Ammon's horn (tissue), 1 donor: Measurements from ENCODE around the gene LDAH.
A peak's percentile ranks its signal among the peaks of the same experiment; 100 is the strongest.

Experiments
- DNase-seq: peaks from one replicate; pipeline ENCODE4 v3.0.0-alpha.2; 2016; ENCODE audit warnings: low spot score

LDAH gene

DNA sequence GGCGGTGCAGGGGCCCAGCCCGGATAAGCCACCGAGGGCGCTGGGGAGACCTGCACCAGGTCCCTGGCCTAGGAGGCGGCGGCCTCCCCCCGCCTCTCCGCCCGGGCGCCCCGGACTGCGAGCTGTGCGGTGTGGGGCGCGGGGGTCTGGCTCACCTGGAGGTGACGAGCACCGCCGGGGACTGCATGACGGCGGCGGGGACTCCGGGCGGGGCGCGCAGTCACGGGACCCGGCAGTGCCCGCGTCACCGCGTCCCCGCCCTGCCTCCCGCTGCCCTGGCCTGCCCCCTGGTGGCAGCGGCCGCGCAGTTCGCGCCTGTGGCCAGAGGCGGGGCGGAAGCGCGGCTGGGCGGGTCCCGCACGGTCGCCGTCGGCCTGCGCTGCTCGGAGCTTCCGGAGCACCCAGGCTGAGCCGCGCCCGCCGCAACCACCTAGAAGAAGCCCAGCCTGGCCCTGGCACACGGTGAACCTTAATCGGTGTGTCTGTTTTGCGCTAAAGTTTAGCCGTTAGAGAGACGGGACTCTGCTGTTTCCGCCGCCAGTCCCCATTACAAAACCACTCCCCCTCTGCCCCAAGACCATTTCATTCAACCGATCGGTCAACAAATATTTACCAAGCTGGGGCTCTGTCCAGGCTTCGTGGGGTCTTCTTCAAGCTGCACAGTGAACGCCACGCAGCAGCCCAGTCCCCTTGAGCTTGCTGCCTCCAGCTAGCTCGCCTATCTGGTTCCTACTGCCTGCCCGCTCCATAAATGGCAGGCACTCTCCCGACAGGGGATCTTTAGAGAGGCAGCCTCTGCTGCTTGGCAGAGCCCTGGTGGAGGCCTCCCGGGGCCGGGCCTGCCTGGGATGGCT, 171.8 kb downstream of the LDAH start, which contains the start of gene HS1BP3:
Gene HS1BP3, minus strand, starts transcription at position 222 of the 854 bp plus-strand sequence. Its CDS starts 35 bp downstream, at position 187.
- DNase-seq, result peak; percentile 93

DNA sequence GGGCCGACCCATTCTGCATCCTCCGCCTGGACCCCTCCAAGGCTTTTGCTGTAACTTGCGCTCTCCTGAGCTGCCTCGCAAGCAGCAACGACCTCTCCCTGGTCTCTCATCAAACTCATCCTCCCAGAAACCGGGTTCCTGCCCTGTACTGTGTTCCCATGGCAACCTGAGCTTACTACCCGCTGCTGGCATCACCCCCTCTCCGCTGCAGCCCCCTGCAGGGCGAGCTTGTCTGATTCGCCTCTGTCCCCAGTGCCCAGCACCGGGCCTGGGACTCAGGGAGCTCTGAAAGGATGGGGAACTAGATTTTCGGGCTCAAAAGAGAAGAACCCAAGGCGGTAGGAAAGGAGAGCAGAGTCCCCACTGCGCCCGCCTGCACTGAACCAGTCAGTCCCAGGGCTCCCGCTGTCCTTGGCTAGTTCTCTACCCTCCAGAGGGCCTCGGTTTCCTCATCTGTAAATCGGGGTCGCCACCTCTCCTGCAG, 172.5 kb downstream of the LDAH start:
- peak; percentile 65 for DNase-seq

DNA sequence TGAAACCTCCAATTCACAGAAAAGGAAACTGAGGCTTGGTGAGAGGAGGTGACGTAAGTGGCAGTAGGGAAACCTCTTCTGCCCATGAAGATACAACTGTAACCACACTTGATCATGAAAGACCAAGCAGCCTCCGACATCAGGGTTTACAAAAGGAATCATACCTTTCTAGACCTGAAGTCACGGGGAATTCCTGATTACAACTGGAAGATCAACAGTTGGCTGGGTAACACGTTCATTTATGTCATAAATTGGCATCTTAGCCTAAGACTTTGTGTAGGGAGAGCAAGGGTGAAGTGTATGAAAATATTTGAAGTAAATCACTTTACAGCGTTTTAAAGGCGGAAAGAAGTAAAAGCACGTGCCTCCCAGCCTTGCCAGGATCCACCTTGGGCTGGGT, 172.9 kb downstream of the LDAH start:
- no peak for DNase-seq

DNA sequence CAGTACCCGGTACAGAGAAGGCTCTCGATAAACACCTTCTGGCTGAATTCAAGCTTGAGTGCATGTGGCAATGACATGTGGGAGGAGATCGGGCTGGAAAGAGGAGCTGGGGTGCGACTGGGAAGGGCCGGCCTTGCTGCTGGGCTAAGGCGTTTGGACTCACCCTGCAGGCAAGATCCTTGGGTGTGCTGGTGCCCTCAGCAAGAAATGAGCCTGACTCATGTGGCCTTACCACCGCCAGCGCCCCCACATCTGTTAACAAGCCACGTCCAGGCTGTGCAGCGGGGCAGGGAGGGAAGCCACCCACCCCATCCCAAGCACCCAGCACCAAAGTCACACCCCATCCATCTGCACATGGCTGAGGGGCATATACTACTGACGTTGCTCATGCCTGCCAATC, 173.3 kb downstream of the LDAH start:
- peak; percentile 26 for DNase-seq

DNA sequence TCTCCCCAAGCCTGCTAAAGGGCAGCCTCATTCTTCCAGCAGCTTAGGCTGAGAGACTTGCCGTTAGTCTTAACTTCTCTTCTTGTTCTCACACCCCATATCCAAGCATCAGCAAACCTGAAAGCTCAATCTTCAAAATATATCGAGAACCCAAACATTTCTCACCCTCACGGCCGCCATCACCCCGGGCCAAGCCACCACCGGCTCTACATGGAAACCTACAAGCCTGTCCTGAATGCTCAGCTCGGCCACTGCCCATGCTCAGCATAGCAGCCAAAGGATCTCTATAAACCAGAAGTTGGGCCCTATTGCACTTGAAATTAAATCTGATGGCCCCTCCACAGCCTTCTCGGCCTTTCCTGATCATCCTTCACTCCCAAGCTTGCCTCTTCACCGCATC, 174.1 kb downstream of the LDAH start:
- no peak for DNase-seq

DNA sequence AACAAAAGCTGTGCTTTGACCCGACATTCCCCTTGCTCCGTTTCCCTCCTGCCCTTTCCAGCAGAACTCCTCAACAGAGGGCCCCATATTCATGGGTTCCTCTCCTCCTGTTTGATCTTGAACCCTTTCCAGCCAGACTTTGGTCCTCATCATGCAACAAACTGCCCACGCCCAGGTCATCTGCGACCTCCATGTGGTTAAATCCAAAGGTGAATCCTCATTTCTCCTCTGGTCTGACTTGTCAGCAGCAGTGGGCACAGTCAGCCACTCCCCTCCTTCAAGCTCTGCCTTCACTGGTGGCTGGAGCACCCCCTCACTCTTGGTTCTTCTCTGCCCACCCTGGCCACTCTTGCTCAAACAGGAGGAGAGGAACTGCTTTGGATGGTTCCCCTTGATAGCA, 174.7 kb downstream of the LDAH start:
- DNase-seq, result no peak

DNA sequence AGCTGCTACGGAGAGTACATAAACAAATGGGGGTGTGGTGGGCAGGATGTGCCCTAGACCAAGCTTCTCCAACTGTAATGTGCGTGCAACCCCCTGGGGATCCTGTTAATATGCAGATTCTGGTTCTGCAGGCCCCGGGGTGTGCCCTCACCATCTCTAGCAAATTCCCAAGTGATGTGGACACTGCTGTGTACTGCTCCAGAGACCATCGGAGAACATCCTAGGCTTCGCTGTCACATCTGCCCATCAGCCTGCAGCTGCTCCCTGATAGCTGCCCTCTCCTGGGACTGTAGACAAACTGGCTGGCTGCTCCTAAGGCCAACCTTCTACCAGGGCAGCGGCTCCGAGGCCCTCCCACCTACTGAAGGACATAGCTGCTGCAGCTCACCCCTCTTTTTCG, 175.2 kb downstream of the LDAH start:
- DNase-seq, result no peak

DNA sequence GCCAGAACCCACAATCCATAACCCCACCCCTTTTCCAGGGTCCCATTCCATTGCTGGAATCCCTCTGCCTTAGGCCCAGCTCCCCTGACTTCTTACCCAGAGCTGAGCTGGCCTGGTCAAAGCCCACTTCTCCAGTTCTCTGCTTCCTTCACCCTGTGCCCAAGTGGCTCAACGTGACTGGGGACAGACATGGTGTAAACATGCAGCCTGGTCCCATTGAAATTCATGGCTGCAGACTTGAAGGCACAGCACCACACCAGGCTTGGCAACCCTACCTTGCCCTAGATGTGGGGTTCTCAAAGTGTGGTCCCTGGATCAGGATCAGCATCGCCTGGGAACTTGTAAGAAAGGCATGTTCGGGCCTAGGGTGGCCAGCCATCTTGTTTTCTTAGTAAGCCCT, 175.7 kb downstream of the LDAH start:
- DNase-seq, result no peak

DNA sequence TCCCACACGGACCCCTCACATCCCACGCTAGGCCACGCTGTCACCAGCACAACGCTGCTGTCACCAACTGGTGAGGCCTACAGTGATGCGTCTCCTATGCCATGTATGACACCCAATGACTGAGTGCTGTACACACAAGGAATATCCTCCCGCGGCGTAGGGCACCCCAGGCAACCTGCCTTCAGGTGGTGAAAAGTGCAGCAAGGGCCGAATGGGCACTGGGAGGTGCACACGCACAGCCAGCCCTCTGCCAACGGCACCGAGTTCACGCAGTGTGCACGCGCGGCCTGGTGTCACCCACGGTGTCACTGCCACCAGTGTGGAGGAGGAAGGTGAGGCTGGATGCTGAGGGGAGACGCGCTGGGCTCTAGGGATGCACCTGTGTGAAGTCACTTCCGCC, 176.5 kb downstream of the LDAH start:
- DNase-seq, result no peak

DNA sequence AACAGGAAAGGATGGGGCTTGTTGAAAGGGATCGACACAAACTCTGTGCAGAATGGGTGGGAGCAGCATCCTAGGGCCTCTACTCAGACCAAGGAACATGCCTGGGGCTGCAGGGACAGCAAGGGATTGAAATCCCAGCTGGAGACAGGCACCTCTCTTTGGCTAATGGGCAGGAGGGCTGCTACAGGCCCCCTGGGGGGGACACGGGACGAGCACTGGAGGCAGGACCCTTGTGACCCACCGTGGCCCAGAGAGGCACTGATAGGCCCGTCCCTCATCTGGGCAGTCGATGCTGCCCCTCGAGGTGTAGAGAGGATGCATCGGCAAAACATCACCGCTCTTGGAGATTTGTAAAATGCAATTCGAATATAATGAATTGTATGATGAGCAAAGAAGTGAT, 177.1 kb downstream of the LDAH start:
- no peak for DNase-seq

DNA sequence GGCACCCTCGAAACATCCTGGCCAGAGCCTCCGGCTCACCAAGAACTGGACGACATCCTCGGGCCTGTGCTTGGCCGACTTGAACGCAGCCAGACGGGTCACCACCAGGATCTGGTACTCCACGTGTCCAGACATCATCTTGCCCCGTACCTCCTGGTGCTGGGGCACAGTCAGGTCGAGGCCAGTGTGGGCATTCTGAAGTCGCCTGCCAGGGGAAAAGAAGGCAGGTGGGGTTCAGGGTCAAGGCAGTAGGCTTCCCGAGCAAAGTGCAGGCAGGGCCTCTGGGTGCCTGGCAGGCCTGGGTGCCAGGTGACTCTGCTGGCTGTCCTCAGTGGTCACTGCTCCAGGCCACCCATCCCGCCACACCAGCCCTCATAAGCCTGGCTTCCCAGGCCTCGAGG, 177.6 kb downstream of the LDAH start:
- DNase-seq, result no peak

DNA sequence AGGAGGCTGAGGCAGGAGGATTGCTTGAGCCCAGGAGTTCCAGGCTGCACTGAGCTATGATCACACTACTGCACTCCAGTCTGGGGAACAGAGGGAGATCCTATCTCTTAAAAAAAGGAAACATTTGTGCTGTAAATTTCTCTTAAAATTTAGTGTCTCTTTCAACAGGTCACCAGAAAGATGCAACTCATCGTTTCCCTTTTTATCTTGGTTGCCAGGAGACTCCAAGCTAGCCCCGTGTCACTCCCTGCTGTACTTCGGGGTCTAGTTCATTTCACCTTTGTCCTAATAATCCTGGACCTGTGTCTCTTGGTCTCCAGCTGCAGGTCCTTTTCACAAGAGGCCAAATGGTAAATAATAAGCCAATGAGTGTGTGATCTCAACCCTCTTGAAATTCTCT, 179.1 kb downstream of the LDAH start:
- no peak for DNase-seq

DNA sequence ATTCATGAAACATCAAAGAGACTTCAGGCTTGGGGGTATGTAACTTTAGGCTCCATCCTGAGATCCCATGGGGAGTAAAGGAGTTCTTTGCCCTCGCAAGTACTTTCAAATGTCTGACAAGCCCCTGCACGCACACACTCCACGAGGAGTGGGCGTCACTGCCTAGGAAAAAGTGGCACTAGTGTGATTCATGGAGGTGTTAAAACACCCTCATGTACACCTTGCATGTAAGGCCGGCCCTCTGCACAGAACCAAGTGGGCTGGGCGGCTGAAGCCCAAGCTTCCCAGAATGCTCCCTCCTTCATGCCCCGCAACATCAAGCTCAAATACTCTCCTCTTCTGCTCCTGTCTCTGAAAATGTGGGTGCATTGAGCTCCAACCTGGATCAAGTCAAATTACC, 179.8 kb downstream of the LDAH start:
- no peak for DNase-seq

DNA sequence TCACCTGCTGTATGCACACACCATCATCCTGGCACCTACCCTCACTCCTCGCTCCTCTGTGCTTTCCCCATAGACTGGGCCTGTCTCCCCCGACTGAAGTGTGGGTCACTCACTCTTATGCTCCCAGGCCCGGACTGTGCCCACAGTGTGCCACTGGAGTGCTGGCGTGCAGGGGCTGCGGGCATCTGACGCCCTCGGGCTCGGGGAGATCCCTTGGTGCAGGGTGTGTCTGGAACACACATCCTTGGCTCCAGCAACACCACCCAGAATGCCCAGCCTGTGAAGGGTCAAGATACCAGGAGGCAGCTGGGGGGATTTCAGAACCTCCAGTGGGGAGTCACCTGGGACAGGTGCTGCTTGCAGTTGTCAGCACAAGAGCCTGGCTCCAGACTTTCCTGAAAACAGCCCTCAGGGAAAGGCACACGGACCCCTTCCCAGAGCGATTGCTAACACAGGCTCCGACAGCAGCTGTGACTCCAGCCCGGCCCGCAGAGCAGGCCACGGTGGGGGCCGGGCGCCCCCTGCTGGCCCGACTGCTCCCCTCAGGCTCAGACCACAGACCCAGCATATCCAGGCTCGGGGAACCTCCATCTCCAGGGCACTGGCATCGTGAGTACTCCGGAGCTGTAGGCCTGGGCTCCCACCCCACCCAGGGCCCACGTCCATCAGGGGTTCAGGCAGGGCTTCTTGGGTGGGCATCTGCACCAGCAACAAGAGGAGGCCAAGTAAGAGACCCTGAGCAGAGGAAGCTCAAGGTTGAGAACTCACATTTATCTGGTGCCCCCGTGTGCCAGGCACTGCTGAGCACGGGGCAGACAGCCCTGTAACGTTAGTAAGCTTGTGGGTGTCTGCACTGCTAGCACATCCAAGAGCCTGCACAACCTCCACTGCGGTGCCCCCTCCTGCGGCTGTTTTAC, 180.6 kb downstream of the LDAH start:
- peak; percentile 83 for DNase-seq

DNA sequence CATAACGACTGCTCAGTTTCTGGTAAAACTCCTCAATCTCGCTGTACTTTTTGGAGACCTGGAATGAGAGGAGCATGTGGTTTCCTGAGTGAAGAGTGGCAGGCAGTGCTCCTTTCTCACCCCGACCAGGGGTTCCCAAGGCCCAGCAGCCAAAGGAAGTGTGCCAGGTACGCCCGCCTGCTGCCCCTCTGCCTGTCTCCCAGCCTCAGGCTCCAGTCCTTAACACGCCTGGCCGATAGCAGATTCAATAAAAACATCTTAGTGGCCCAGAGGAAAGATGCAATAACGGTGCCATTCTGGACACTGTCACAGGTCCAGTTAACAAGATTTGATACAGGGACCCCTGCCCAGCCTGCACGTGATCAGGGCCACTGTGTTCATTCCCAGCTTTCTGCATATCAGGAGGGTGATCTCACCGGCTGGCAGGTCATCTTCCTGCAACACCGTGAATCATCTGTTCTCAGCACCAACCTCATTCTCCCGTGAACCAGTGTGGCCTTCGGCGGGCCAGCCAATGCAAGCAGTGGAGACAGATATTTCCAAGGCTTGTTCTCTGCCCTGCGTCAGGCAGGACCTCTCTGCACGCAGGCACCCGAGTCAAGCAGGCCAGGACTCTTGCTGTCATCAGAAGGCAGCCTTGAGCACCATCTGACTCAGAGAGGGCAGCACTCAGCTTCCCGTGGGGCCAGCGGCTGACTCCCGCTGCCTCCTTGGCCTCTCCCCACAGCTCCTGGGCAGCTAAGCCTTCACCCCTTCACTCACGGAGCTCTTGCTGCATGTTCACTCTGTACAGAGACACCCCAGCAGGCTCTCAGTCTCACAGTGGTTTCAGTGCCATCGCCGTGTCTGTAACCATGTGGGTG, 181.5 kb downstream of the LDAH start:
- DNase-seq, result no peak

DNA sequence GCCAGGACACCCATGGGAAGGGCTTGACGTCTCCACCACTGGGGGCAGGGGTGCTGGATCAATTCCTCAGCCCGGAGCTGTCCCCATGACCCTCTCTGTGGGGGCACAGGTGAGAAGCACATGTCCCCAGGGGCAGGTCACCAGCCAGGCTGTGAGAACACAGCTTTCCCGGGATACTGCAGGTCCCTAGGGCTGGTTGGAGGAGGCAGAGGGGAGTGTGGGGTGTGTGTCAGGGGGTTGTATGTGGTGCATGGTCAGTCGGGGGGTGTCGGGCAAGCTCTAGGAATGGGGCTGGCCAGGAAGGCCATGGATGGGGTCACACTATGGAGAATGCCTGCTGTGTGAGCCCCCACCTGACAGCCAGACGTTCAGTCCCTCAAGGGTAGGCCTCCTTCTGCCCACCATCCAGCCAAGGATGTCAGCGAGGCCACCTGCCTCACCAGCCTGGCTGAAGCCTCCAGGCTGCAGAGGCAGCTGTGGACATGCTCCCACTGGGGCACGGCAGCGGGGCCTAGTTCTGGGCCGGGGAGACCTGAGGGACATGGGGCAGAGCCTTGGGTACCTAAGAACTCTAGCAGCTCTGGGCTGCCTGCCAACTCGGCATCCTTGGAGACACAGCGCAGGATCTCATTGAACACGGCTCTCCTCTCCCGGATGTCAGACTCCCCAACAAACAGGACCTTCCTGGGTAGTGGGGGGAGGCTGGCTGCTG, 182.3 kb downstream of the LDAH start:
- peak; percentile 47 for DNase-seq

DNA sequence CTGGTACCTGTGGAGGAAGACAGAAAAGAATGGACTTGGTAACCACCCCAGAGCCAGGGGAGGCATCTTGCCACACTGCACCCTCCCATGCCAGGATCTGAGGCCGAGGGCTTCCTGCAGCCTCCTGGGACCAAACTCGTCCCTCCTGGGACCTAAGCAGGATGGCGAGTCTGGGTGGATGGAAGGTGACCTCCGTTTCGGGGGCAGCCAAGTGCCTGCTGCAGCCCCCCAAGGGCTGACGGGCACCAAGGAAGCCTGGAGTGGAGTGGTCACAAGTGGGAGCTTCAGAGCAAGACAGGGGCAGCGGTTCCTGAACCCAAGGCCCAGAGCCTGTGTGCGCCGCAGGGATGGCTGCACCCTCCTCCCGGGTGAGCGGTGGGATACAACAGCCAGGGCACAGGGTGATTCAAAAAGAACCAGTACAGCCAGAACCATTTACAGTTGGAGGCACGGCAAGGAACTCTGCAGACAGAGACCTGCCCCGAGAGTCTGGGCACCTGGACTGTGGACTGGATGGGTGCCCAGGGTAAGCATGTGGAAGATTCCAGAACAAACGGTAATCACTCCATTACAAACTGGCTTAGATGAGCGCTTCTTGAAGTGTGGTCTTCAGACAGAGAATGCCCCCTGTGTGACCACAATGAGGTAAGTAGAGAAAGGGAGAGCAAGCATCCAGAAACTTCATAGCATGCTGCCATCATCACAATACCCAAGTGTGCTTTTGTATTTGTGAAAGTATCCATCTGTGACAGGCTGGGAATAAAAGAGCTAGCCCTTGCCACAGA, 184.1 kb downstream of the LDAH start:
- DNase-seq, result no peak

DNA sequence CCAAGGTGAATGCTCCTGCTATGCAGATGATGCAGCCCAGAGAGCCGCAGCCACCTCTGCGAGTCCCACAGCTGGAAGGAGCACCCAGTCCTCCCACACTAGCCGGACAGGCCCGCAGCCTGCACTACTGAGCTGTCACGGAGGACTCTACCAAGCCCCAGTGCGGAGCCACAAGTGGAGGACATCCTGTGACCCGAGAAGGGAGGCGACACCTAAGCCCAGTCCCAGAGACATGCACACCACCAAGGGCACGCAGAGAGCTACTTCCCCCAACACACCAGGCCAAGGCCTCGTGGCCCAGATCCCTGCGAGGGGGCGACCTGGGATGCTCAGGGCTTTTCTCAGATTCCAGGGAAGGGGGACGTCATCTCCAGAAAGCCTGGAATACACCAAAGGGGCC, 184.9 kb downstream of the LDAH start:
- no peak for DNase-seq

DNA sequence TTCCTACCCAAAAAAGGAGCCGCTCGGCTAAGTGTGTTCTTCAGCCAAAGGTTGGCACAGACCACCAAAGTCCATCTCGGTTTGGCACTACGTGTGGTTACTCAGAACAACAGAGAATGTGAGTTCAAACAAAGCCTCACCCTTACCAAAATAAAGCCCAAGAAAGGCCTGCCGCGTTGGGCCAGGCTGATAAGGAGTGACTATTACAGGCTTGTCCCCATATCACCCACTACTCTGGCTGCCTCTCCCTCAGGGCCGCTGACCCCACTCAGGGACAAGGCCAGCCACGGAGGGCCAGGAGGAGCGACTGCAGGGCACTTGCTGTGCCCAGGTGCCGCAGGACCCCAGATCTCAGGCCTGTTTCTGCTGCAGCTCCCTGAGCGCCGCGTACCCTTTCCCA, 185.8 kb downstream of the LDAH start:
- peak; percentile 59 for DNase-seq
